Measurements from ENCODE around the gene CACNA1H. TPM values are rescaled to one million over a fixed set of nuclear protein-coding genes. Genes with fewer than 3 reads are reported as not detected.

CACNA1H gene
- total and polyA plus RNA-seq, 2 donors (not counting 3 experiments of a cell fraction or from before 2014, with no cell fraction given) = 0.03 TPM; not detected in 1

GRCh38 chr16:1170076-1170418, 17.1 kb downstream of the CACNA1H start:
- ChIA-PET CTCF (no interaction called here), POLR2A (no interaction called here)
- DNase-seq (ENCODE audit: low read depth, low spot score) (no peak), FAIRE-seq (no peak)
- Histone ChIP-seq H3K4me2 (ENCODE audit: insufficient read depth, low read length) (no peak overlapping the region), H3K27ac (ENCODE audit: insufficient read depth, low read depth, low read length) (no peak overlapping the region), H3K79me2 (ENCODE audit: control insufficient read depth, insufficient read depth, low read length) (no peaks in the 10 kb centered on the region), H2AFZ (ENCODE audit: low read depth, low read length) (no peak overlapping the region), H4K20me1 (replicated peaks; ENCODE audit: control insufficient read depth, extremely low read depth, insufficient read depth, low read length) (no peaks in the 10 kb centered on the region), H3K36me3 (ENCODE audit: control insufficient read depth in 2 of 2, extremely low read depth in 1 of 2, insufficient read depth in 2 of 2, low read length in 2 of 2) (no peaks in the 10 kb centered on the region), H3K4me3 (replicated peaks in 1 of 3; ENCODE audit: insufficient read depth in 1 of 3, low read depth in 1 of 3, low read length in 3 of 3) (no peak overlapping the region), H3K9me3 (replicated peaks; ENCODE audit: control insufficient read depth, insufficient read depth, low read length) (no peaks in the 10 kb centered on the region), H3K9ac (replicated peaks; ENCODE audit: extremely low read depth, insufficient read depth, low read length) (no peak overlapping the region), H3K4me1 (ENCODE audit: control insufficient read depth, extremely low read depth, insufficient read depth, low read length) (no peaks in the 10 kb centered on the region), H3K27me3 (ENCODE audit: control insufficient read depth in 2 of 2, insufficient read depth in 2 of 2, low read length in 2 of 2) (no peaks in the 10 kb centered on the region), H3K9me1 (replicated peaks; ENCODE audit: control insufficient read depth, extremely low read depth, insufficient read depth, low read length) (no peaks in the 10 kb centered on the region)
- dilution Hi-C loops (cut with MboI; ENCODE audit: extremely low pct_ligation_motif_present, low sequenced_read_pairs) = no loop called here
- TF ChIP-seq CTCF (IDR thresholded peaks at IDR 0.05; ENCODE audit: extremely low read depth in 1 of 2, insufficient read depth in 1 of 2, low read depth in 1 of 2, low read length in 2 of 2) = no peak
- intact Hi-C loops (cut with micrococcal nuclease) = no loop called here
- no TSS peak for BruUV-seq (replicated peaks)

- no peaks in the 10 kb centered on the region for H3K79me2 ChIP-seq (ENCODE audit: control insufficient read depth, insufficient read depth, low read length)
- no peak overlapping the region for H2AFZ ChIP-seq (ENCODE audit: low read depth, low read length)
- BruUV-seq (replicated peaks) = no TSS peak
- DNase-seq (ENCODE audit: low read depth, low spot score) (no peak), FAIRE-seq (no peak)
- no peaks in the 10 kb centered on the region for H3K36me3 ChIP-seq (ENCODE audit: control insufficient read depth in 2 of 2, extremely low read depth in 1 of 2, insufficient read depth in 2 of 2, low read length in 2 of 2)
- CTCF ChIA-PET = no interaction called here
- H3K9me3 ChIP-seq (replicated peaks; ENCODE audit: control insufficient read depth, insufficient read depth, low read length) = no peaks in the 10 kb centered on the region
- H3K4me1 ChIP-seq (ENCODE audit: control insufficient read depth, extremely low read depth, insufficient read depth, low read length) = no peaks in the 10 kb centered on the region
- no peaks in the 10 kb centered on the region for H4K20me1 ChIP-seq (replicated peaks; ENCODE audit: control insufficient read depth, extremely low read depth, insufficient read depth, low read length)
- H3K27me3 ChIP-seq (ENCODE audit: control insufficient read depth in 2 of 2, insufficient read depth in 2 of 2, low read length in 2 of 2) = no peaks in the 10 kb centered on the region
- TF ChIP-seq FOS (IDR thresholded peaks at IDR 0.05; ENCODE audit: borderline replicate concordance, insufficient read depth, low read length) (no peak), MYC (IDR thresholded peaks at IDR 0.05; ENCODE audit: low read depth, low read length) (no peak), MAX (IDR thresholded peaks at IDR 0.05; ENCODE audit: insufficient read depth, insufficient read length) (no peak), GATA2 (IDR thresholded peaks at IDR 0.05; ENCODE audit: insufficient read depth, insufficient read length, low read depth, low read length) (no peak), CTCF (IDR thresholded peaks at IDR 0.05; ENCODE audit: extremely low read depth in 1 of 2, insufficient read depth in 1 of 2, low read depth in 1 of 2, low read length in 2 of 2) (no peak), POLR2A (IDR thresholded peaks at IDR 0.05; ENCODE audit: low read depth, low read length) (no peak), EZH2 (IDR thresholded peaks at IDR 0.05; ENCODE audit: borderline replicate concordance, low read depth, low read length, severe bottlenecking) (no peak), JUN (IDR thresholded peaks at IDR 0.05; ENCODE audit: borderline replicate concordance, insufficient read depth, insufficient read length, low read depth) (no peak), POLR2AphosphoS5 (IDR thresholded peaks at IDR 0.05; ENCODE audit: insufficient read depth, low read depth, low read length) (no peak)
- H3K9ac ChIP-seq (replicated peaks; ENCODE audit: extremely low read depth, insufficient read depth, low read length) = no peak overlapping the region
- dilution Hi-C loops (cut with MboI; ENCODE audit: extremely low pct_ligation_motif_present, low sequenced_read_pairs) = no loop called here
- no peak overlapping the region for H3K27ac ChIP-seq (ENCODE audit: insufficient read depth, low read depth, low read length)
- POLR2A ChIA-PET = no interaction called here
- intact Hi-C loops (cut with micrococcal nuclease) = no loop called here
- H3K4me2 ChIP-seq (ENCODE audit: insufficient read depth, low read length) = no peak overlapping the region
- no peaks in the 10 kb centered on the region for H3K9me1 ChIP-seq (replicated peaks; ENCODE audit: control insufficient read depth, extremely low read depth, insufficient read depth, low read length)
- no peak overlapping the region for H3K4me3 ChIP-seq (replicated peaks in 1 of 3; ENCODE audit: insufficient read depth in 1 of 3, low read depth in 1 of 3, low read length in 3 of 3)
Observed at GRCh38 chr16:1171001-1171400, 18.1 kb downstream of the CACNA1H start.

All from endothelial cell of umbilical vein (primary cell).